K562 (cell line): ENCODE data around the gene DPYSL4. TPM values are rescaled to one million over a fixed set of nuclear protein-coding genes. Genes with fewer than 3 reads are reported as not detected.
"Not testable (repeated sequence)": the region's sequence is repeated elsewhere in the genome, so short reads cannot be mapped to it uniquely, and the experiment has no call there.

ENCODE experiments used
- ATAC-seq: fragments of 200-7000 bp; cut with Tn5 transposase; 3 replicates; pipeline ENCODE4 v1.9.1; 2020; ENCODE audit warnings: moderate library complexity
- BruUV-seq: library from RNA; stranded (reverse); fragments of 400-500 nt; replicated peaks from 2 replicates; lab custom pipeline; 2021; lab: Mats Ljungman, UMichigan
- CTCF ChIA-PET: fragments of 300-600 bp; formaldehyde crosslinking; extraction: SDS; loops from one replicate; lab custom pipeline; 2021; ENCODE audit warnings: low intra/inter-chr PET ratio; lab: Yijun Ruan, JAX
- POLR2A ChIA-PET: fragments of 300-600, 350-650 bp; sonication (Branson Sonifier 250); formaldehyde crosslinking; extraction: SDS; loops from one replicate; lab custom pipeline; 2021; ENCODE audit warnings: antibody characterized with exemption, inconsistent platforms; lab: Yijun Ruan, JAX
- DNase-seq, 4 experiments: peaks; one replicate each; pipeline versions ENCODE4 v3.0.0 to v3.0.0-alpha.2; 2011 to 2018; ENCODE audit warnings: low spot score in 3 of 4, mixed read lengths in 3 of 4; ENCODE audit errors: extremely low read depth in 1 of 4
- FAIRE-seq: peaks from 2 replicates; lab custom pipeline; 2011; peaks lifted over from hg19 to GRCh38; lab: Jason Lieb, UNC
- H2AFZ ChIP-seq: 2 replicates; pipeline ENCODE4 v1.6.0; 2011; ENCODE audit warnings: low read depth, low read length, control low read depth, inconsistent platforms
- H3K27ac ChIP-seq: fragments of 200-600 bp; 3 replicates; pipeline ENCODE4 v1.8.0; 2011; ENCODE audit warnings: low read depth, mild to moderate bottlenecking, control low read depth, inconsistent platforms, low read length, moderate library complexity, mixed read lengths; ENCODE audit errors: extremely low read depth
- H3K27me3 ChIP-seq, 2 experiments: fragments of 300-600 bp in 1 of 2; 2 replicates in 1 of 2; 3 replicates in 1 of 2; pipeline versions ENCODE4 v1.6.0 to v1.8.0; 2011; ENCODE audit warnings: inconsistent platforms in 2 of 2, low read length in 2 of 2, mild to moderate bottlenecking in 1 of 2, mixed read lengths in 1 of 2, moderate library complexity in 1 of 2; ENCODE audit not compliant: control insufficient read depth in 2 of 2, insufficient read depth in 2 of 2
- H3K36me3 ChIP-seq: fragments of 300-600 bp; 3 replicates; pipeline ENCODE4 v1.8.0; 2011; ENCODE audit warnings: mild to moderate bottlenecking, low read length, inconsistent platforms; ENCODE audit not compliant: control insufficient read depth, insufficient read depth
- H3K4me1 ChIP-seq, 2 experiments: fragments of 200-600 bp in 1 of 2; replicated peaks in 1 of 2; 2 replicates in 1 of 2; 3 replicates in 1 of 2; pipeline versions ENCODE4 v1.5.1 to v1.8.0; 2011; ENCODE audit warnings: inconsistent platforms in 2 of 2, low read length in 2 of 2, mild to moderate bottlenecking in 1 of 2, mixed read lengths in 1 of 2, moderate library complexity in 1 of 2; ENCODE audit not compliant: control insufficient read depth in 2 of 2, insufficient read depth in 2 of 2
- H3K4me2 ChIP-seq: 2 replicates; pipeline ENCODE4 v1.6.1; 2011; ENCODE audit warnings: low read length, control low read depth, inconsistent platforms, mixed read lengths; ENCODE audit not compliant: insufficient read depth
- H3K4me3 ChIP-seq: fragments of 200-600 bp; sonication (generic), shearing (Covaris generic); 2 replicates; pipeline ENCODE4 v1.5.1; 2016; ENCODE audit warnings: control low read depth, inconsistent platforms
- H3K79me2 ChIP-seq: fragments of 200-600 bp; 3 replicates; pipeline ENCODE4 v1.8.0; 2011; ENCODE audit warnings: low read length, inconsistent platforms; ENCODE audit not compliant: control insufficient read depth, insufficient read depth
- H3K9ac ChIP-seq, 2 experiments: 2 replicates each; pipeline versions ENCODE4 v1.6.0 to v1.6.1; 2011; ENCODE audit warnings: low read depth in 2 of 2, low read length in 2 of 2, control low read depth in 1 of 2, inconsistent platforms in 1 of 2, mild to moderate bottlenecking in 1 of 2, mixed read lengths in 1 of 2; ENCODE audit not compliant: insufficient read depth in 1 of 2
- H3K9me1 ChIP-seq: one replicate; pipeline ENCODE4 v1.6.0; 2011; ENCODE audit warnings: inconsistent platforms, mild to moderate bottlenecking, low read length, moderate library complexity; ENCODE audit not compliant: control insufficient read depth, insufficient read depth
- H3K9me3 ChIP-seq: replicated peaks from 2 replicates; pipeline ENCODE4 v1.5.1; 2011; ENCODE audit warnings: low read depth, low read length, inconsistent platforms; ENCODE audit not compliant: control insufficient read depth, insufficient read depth
- H4K20me1 ChIP-seq: replicated peaks from 2 replicates; pipeline ENCODE4 v1.6.1; 2011; ENCODE audit warnings: low read length, inconsistent platforms, mixed read lengths; ENCODE audit not compliant: control insufficient read depth, insufficient read depth
- CEBPB ChIP-seq: fragments of 450-650 bp; IDR thresholded peaks from 2 replicates; pipeline ENCODE4 v1.6.1; 2016; ENCODE audit warnings: missing genetic modification characterization, missing compliant biosample characterization
- CREBBP ChIP-seq: IDR thresholded peaks from one replicate; pipeline ENCODE4 v1.6.1; 2012; ENCODE audit warnings: low read depth, mild to moderate bottlenecking, control low read depth, inconsistent platforms, low read length
- HOXB6 ChIP-seq: fragments of 250-450 bp; sonication (Bioruptor Pico); IDR thresholded peaks from 2 replicates; pipeline ENCODE4 v1.5.1; 2022; ENCODE audit warnings: mild to moderate bottlenecking, borderline replicate concordance
- NR3C1 ChIP-seq: sonication (generic); formaldehyde crosslinking; IDR thresholded peaks from 2 replicates; pipeline ENCODE4 v1.8.1; 2022; ENCODE audit warnings: missing genetic modification reagents
- POLR2AphosphoS5 ChIP-seq: IDR thresholded peaks from 2 replicates; pipeline ENCODE4 v1.6.1; 2011; ENCODE audit warnings: mild to moderate bottlenecking, low read depth, low read length, moderate library complexity; ENCODE audit not compliant: control insufficient read depth, insufficient read depth
- SMAD1 ChIP-seq: fragments of 150-350 bp; IDR thresholded peaks from 2 replicates; pipeline ENCODE4 v1.6.1; 2014; ENCODE audit warnings: low read length, low read depth; ENCODE audit not compliant: partially characterized antibody
- ZKSCAN3 ChIP-seq: fragments of 250-450 bp; sonication (Bioruptor Pico); IDR thresholded peaks from 2 replicates; pipeline ENCODE4 v1.4.0; 2020
- ZNF134 ChIP-seq: fragments of 250-450 bp; sonication (Bioruptor Pico); conservative IDR thresholded peaks from 2 replicates; pipeline ENCODE4 v1.4.0; 2020
- ZNF311 ChIP-seq: fragments of 250-450 bp; sonication (Bioruptor Pico); IDR thresholded peaks from 2 replicates; pipeline ENCODE4 v1.4.0; 2020; ENCODE audit warnings: mild to moderate bottlenecking, moderate library complexity
- ZNF431 ChIP-seq: sonication (generic); formaldehyde crosslinking; IDR thresholded peaks from 2 replicates; pipeline ENCODE4 v1.8.0; 2022; ENCODE audit warnings: mild to moderate bottlenecking, missing genetic modification reagents
- ZNF668 ChIP-seq: fragments of 250-450 bp; sonication (Bioruptor Pico); IDR thresholded peaks from 2 replicates; pipeline ENCODE4 v1.8.0; 2022; ENCODE audit warnings: mild to moderate bottlenecking, inconsistent platforms
- ZNF76 ChIP-seq: fragments of 250-450 bp; sonication (Bioruptor Pico); IDR thresholded peaks from 2 replicates; pipeline ENCODE4 v1.4.0; 2020; ENCODE audit warnings: mild to moderate bottlenecking, moderate library complexity, borderline replicate concordance
- ZNF785 ChIP-seq: fragments of 250-450 bp; sonication (Bioruptor Pico); IDR thresholded peaks from 2 replicates; pipeline ENCODE4 v1.4.0; 2020; ENCODE audit warnings: mild to moderate bottlenecking
- ZNF830 ChIP-seq: fragments of 250-450 bp; sonication (Bioruptor Pico); IDR thresholded peaks from 2 replicates; pipeline ENCODE4 v1.5.0; 2021; ENCODE audit warnings: mild to moderate bottlenecking
- WGBS: fragments of 100-300 bp; shearing (Covaris generic); methylation state at CpG from one replicate; pipeline ENCODE4 v1.1.6; 2016; ENCODE audit warnings: low coverage, mixed read lengths; ENCODE audit not compliant: insufficient coverage; ENCODE audit errors: missing lambda C conversion rate; 5-methylcytosine and 5-hydroxymethylcytosine counted together
- in situ Hi-C: fragments of 300-500 bp; cut with MboI; formaldehyde crosslinking; loops from 4 replicates; pipeline ENCODE4 v1.15.0; 2018; ENCODE audit warnings: inconsistent platforms, mixed read lengths
- intact Hi-C: fragments of 100-400 bp; cut with micrococcal nuclease; formaldehyde crosslinking; loops from 2 replicates; pipeline ENCODE4 v1.14.2; 2022
- polyA plus RNA-seq, 8 experiments: library from polyadenylated mRNA; depleted of rRNA in 4 of 8; stranded (reverse) in 5 of 8; unstranded in 3 of 8; fragments of >200 nt; fragmentation: Nextera tagmentation in 2 of 8; fragmentation: Illumina TruSeq in 1 of 8; extraction: Ambion mirVana in 2 of 8; extraction: Trizol in 1 of 8; gene quantifications; 2 replicates each; pipeline versions ENCODE4 v1.2.1 to v1.2.3, GENCODE V29; 2011 to 2014; ENCODE audit warnings: inconsistent platforms in 1 of 8, missing spikeins in 1 of 8
- total RNA-seq, 7 experiments: library from RNA; depleted of rRNA in 6 of 7; stranded (reverse); fragments of >200 nt in 6 of 7; fragmentation: Illumina TruSeq in 2 of 7; extraction: Trizol in 2 of 7; gene quantifications; 2 replicates each; pipeline versions ENCODE4 v1.2.1 to v1.2.3, GENCODE V29; 2011 to 2021; ENCODE audit warnings: low replicate concordance in 1 of 7
- TF ChIP-seq, protein P1 (sequence below): fragments of 250-450 bp; sonication (Bioruptor Pico); IDR thresholded peaks from 2 replicates; pipeline ENCODE4 v1.6.1; 2021; ENCODE audit warnings: mild to moderate bottlenecking
- TF ChIP-seq, protein P2 (sequence below): fragments of 250-450 bp; sonication (Bioruptor Pico); IDR thresholded peaks from 2 replicates; pipeline ENCODE4 v1.8.0; 2022; ENCODE audit warnings: inconsistent platforms, mild to moderate bottlenecking, moderate library complexity, borderline replicate concordance
- TF ChIP-seq, protein P3 (sequence below): sonication (generic); formaldehyde crosslinking; IDR thresholded peaks from 2 replicates; pipeline ENCODE4 v1.9.0; 2022; ENCODE audit warnings: mild to moderate bottlenecking, missing genetic modification reagents

DPYSL4 gene
- total and polyA plus RNA-seq, 9 of the 15 experiments (the other 6 are each of a cell fraction or from before 2014, with no cell fraction given): 0.03 TPM; not detected in 8

DNA sequence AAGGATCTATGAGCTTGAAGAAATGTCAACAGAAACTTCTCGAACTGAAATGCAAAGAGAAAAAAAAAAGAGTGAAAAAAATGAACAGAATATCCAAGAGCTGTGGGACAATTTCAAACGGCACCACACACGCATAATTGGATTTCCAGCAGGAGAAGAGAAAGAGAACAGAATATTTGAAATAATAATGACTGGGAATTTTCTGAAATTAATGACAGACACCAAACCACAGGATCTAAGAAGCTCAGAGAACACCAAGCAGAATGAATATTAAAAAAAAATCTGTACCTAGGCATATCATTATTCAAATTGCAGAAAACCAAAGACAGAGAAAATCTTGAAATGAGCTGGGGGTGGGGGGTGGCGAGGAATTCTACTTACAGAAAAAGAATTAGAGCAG lies 27.2 kb downstream of the DPYSL4 start:
- Histone ChIP-seq H3K79me2 (no peaks in the 10 kb centered on the region), H4K20me1 (no peaks in the 10 kb centered on the region), H3K9ac (no peak overlapping the region), H3K27ac (no peak overlapping the region), H3K36me3 (no peaks in the 10 kb centered on the region), H3K27me3 (peaks cover 0 to 11% of the 10 kb centered on the region in 2 experiments; a peak in 1 of 5 replicates), H3K4me2 (no peak overlapping the region), H3K4me1 (no peaks in the 10 kb centered on the region; a peak in 2 of 5 replicates), H3K4me3 (no peak overlapping the region), H3K9me3 (no peaks in the 10 kb centered on the region), H2AFZ (no peak overlapping the region), H3K9me1 (no peaks in the 10 kb centered on the region)
- intact Hi-C loops (no loop called here), in situ Hi-C loops (no loop called here)
- ChIA-PET CTCF (interaction anchor here (0.6 kb wide), 1 partner anchor 30 kb away, joined by 3 read pairs; no protein-coding TSS in a partner anchor), POLR2A (no interaction called here)
- BruUV-seq: no TSS peak
- FAIRE-seq (no peak), ATAC-seq (no peak), DNase-seq (no peak)
- 3% methylated on average over 3 of the region's 4 CpGs for WGBS
- TF ChIP-seq SMAD1 (no peak), CEBPB (tag) (no peak), NR3C1 (CRISPR knock-in tag) (no peak), ZKSCAN3 (CRISPR knock-in tag) (no peak), CREBBP (no peak), ZNF830 (CRISPR knock-in tag) (no peak), ZNF431 (CRISPR knock-in tag) (no peak), ZNF134 (no peak), POLR2AphosphoS5 (no peak), ZNF311 (no peak), ZNF668 (CRISPR knock-in tag) (no peak), HOXB6 (CRISPR knock-in tag) (no peak), ZNF76 (CRISPR knock-in tag) (no peak), ZNF785 (no peak)
- TF ChIP-seq, protein P1, sequence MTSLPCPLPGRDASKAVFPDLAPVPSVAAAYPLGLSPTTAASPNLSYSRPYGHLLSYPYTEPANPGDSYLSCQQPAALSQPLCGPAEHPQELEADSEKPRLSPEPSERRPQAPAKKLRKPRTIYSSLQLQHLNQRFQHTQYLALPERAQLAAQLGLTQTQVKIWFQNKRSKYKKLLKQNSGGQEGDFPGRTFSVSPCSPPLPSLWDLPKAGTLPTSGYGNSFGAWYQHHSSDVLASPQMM (CRISPR knock-in tag): no peak
- TF ChIP-seq, protein P2, sequence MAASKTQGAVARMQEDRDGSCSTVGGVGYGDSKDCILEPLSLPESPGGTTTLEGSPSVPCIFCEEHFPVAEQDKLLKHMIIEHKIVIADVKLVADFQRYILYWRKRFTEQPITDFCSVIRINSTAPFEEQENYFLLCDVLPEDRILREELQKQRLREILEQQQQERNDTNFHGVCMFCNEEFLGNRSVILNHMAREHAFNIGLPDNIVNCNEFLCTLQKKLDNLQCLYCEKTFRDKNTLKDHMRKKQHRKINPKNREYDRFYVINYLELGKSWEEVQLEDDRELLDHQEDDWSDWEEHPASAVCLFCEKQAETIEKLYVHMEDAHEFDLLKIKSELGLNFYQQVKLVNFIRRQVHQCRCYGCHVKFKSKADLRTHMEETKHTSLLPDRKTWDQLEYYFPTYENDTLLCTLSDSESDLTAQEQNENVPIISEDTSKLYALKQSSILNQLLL: no peak
- TF ChIP-seq, protein P3, sequence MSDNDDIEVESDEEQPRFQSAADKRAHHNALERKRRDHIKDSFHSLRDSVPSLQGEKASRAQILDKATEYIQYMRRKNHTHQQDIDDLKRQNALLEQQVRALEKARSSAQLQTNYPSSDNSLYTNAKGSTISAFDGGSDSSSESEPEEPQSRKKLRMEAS (CRISPR knock-in tag): no peak

DNA sequence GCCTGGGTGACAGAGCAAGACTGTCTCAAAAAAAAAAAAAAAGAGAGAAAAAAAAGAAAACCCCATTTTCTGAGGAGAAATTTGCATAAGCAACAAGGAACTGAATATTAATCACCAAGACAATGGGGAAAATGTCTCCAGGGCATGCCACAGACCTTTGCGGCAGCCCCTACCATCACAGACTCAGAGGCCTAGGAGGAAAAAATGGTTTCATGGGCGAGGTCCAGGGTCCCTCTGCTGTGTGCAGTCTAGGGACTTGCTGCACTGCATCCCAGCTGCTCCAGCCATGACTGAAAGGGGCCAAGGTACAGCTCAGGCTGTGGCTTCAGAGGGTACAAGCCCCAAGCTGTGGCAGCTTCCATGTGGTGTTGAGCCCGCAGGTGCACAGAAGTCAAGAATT lies 29.7 kb downstream of the DPYSL4 start:
- in situ Hi-C loops: not testable (repeated sequence)

More for the DNA sequence above, 29.7 kb downstream of the DPYSL4 start:
- H3K4me2 ChIP-seq, DNase-seq, H2AFZ ChIP-seq, intact Hi-C loops, H3K9me3 ChIP-seq, H3K27ac ChIP-seq, H3K9me1 ChIP-seq, BruUV-seq, H3K36me3 ChIP-seq, CTCF ChIA-PET, H3K4me1 ChIP-seq, ATAC-seq, H4K20me1 ChIP-seq, H3K79me2 ChIP-seq, H3K4me3 ChIP-seq, POLR2A ChIA-PET, FAIRE-seq, H3K9ac ChIP-seq, H3K27me3 ChIP-seq: not testable (repeated sequence)
- WGBS: 19% methylated on average over 3 of the region's 3 CpGs
